GM21381 (cell line): ENCODE measurements around the gene OTOS.

Source experiments
- ATAC-seq: cut with Tn5 transposase; IDR thresholded peaks from one replicate; pipeline ENCODE4 v1.9.1; 2021; ENCODE audit warnings: mild to moderate bottlenecking, moderate library complexity; ENCODE audit not compliant: unreplicated experiment

OTOS gene

GRCh38 chr2:240125742-240126141 lies 14.7 kb downstream of the OTOS start:
- no peak for ATAC-seq

GRCh38 chr2:240124651-240125030 lies 15.8 kb downstream of the OTOS start:
- no peak for ATAC-seq

- no peak for ATAC-seq
These were observed 16.4 kb downstream of the OTOS start for GRCh38 chr2:240123821-240124650.

GRCh38 chr2:240121675-240122074 lies 18.8 kb downstream of the OTOS start:
- ATAC-seq = no peak

GRCh38 chr2:240121190-240121589 lies 19.3 kb downstream of the OTOS start:
- ATAC-seq = no peak

- ATAC-seq = no peak
These were observed 26.2 kb downstream of the OTOS start for GRCh38 chr2:240114233-240114632.

- no peak for ATAC-seq
These were observed 27.4 kb downstream of the OTOS start for GRCh38 chr2:240112914-240113690.

- ATAC-seq = no peak
These were observed 29.2 kb downstream of the OTOS start for GRCh38 chr2:240111253-240111652.

- no peak for ATAC-seq
These were observed 31.1 kb downstream of the OTOS start for GRCh38 chr2:240109386-240109785.

- ATAC-seq = no peak
These were observed 33.0 kb downstream of the OTOS start for GRCh38 chr2:240107477-240107796.

GRCh38 chr2:240106765-240107476 lies 33.5 kb downstream of the OTOS start:
- no peak for ATAC-seq

- ATAC-seq = no peak
These were observed 34.5 kb downstream of the OTOS start for GRCh38 chr2:240105982-240106381.

- ATAC-seq = no peak
These were observed 37.3 kb downstream of the OTOS start for GRCh38 chr2:240103136-240103535.

- no peak for ATAC-seq
These were observed 42.1 kb downstream of the OTOS start for GRCh38 chr2:240098349-240098748.

GRCh38 chr2:240095556-240096523 lies 44.6 kb downstream of the OTOS start:
- ATAC-seq = no peak

- no peak for ATAC-seq
These were observed 51.2 kb downstream of the OTOS start for GRCh38 chr2:240089306-240089705.
